DND-41 (cell line): ENCODE measurements around the gene ENOPH1.

ENCODE experiments used
- CTCF ChIP-seq: IDR thresholded peaks from 2 replicates; pipeline ENCODE4 v1.5.1; 2012; ENCODE audit warnings: borderline replicate concordance, low read length, moderate library complexity, mild to moderate bottlenecking; ENCODE audit not compliant: poor library complexity, severe bottlenecking; ENCODE audit errors: extremely low read depth
- EZH2 ChIP-seq: IDR thresholded peaks from 3 replicates; pipeline ENCODE4 v1.6.1; 2012; ENCODE audit warnings: borderline replicate concordance, low read depth, mild to moderate bottlenecking, moderate library complexity, low read length, inconsistent platforms; ENCODE audit not compliant: severe bottlenecking

- TF ChIP-seq CTCF (peak; percentile 88), EZH2 (no peak)
These were observed 1.2 kb upstream of the ENOPH1 start for GRCh38 chr4:82428969-82429727.
